CD4-positive, alpha-beta T cell treated with Interleukin-21 for 1 hour (primary cell): Measurements from ENCODE around the gene LRRC46.

ENCODE experiments used
- DNase-seq: peaks from one replicate; pipeline ENCODE4 v3.0.0-alpha.2; 2020

LRRC46 gene

DNA sequence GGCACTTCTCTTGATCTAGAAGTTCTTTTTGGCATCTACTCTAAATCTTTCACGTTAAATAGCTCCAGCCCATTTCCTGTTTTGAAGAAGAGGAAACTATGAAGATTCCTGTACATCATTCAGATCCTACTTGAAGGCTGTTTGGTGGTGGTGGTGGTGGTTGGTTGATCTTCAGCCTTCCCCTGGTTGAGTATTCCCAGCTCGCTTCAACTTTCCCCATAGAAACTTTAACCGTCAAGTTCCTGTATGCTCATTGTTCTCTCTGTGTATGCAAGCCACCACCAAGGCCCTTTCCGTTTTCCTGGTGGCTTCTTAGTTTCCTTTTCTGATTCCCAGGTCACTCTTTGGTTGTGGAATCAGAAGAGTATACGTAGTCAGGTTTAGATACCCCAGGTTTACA is 3.3 kb downstream of the LRRC46 start:
- no peak for DNase-seq

DNA sequence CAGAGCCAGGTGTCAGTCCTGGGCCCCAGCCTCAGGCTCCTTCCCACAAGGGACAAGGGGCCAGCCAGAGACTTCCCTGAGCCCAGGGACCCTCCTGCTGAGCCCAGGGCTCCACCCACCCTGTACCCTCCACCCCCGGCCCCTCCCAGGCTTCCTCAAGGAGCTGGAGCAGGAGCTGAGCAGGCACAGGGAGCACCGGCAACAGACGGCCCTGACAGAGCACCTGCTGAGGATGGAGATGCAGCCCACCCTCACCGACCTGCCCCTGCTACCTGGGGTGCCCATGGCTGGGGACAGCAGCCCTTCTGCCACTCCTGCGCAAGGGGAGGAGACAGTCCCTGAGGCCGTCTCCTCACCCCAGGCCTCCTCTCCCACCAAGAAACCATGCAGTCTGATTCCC is 5.1 kb downstream of the LRRC46 start:
- DNase-seq = no peak

DNA sequence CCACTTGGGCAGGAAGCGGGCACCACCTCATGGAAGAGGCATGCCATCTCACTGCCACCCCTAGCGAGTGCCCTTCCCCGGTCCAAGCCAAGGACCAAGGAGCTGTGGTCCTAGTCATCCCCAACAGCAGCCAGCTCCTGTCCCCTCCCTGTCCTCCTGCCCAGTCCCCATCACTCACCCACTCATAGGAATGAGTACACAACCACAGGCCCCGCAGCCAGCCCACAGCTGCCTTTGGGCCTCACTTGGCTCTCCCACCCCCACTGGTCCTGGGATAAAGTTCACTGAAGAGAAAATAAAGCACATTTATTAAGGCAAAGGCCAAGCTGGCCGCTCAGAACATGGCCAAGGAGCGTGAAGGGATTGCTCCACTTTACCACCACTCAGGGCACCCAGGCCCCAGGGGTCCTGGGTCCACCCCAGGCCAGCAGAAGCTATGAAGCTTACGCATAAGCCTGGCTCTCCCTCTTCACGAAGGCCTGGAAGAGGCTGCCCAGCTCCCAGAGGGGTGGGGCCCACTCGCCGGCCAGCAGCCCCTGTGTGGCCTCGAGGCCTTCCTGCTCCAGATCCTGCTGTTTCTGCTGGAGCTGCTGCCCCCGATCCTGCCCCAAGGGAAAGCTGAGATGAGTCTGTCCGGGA is 6.0 kb downstream of the LRRC46 start:
- no peak for DNase-seq

DNA sequence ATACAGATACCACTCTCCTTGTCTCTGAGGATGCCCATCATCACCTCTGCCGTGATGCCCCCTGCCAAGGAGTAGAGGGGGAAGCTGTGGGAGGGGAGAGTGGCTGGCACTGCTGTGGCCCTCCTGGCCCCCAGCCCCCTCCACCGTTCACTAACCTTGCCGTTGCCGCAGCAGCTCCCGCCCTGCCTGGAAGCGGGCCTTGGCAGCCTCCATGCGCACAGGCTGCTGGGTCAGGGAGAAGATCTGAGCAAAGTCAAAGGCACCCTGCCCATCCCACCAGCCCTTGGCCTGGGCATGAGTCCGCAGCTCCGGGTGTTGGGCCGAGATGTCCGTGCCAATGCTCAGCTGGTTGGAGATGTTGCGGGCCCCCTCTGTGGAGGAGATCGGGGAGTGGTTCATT is 7.2 kb downstream of the LRRC46 start:
- no peak for DNase-seq

DNA sequence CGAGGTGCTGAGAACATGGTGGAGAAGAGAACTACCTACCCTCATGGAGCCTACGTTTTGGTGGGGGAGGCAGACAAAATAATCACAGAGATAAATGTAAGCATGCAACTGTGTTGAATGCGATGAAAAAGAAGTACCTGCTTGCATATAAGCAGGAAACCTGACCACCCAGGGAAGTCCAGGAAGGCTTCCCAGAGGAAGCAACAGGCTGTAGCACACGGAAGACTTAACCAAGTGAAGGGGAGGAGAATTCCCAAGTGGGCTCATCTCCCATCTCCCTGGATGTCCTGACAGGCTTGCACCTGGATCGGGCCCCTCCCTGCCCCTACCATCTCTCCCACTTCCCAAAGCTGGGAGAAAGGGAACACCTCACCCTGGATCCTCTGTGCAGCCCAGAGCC is 7.6 kb downstream of the LRRC46 start:
- DNase-seq = no peak

DNA sequence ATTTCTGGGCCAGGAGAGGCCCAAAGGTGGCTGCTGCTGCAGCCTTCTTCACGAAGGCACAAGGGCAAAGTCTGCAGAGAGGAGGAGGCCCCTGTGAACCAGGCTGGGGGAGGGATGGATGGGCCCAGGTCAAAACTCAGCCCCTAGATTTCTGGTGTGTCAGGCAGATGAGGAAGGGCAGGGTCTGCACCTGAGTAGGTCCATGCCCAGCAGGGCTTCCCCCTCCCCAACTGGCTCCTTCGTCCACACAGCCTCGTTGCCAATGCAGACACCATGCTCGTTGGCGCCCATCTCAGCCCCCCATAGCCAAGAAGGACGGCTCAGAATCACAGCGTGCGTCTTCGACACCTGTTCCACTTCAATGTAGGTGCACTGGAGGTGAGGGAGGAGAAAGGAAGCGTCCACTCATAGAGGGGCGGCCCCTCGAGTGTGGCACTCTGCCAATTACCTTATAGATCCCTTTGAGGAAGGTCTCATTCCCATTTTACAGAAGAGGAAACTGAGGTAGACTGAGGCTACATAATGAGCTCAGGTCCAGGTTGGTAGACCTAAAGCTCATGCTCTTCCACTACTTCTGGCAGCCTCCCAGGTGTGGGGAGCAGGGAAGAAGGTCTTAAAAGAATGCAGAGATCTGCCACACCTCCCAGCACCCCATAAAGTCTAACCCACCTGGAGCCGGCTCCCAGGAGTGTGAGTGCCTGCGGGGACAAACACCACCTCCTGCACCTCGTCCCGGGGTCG is 8.7 kb downstream of the LRRC46 start:
- no peak for DNase-seq

DNA sequence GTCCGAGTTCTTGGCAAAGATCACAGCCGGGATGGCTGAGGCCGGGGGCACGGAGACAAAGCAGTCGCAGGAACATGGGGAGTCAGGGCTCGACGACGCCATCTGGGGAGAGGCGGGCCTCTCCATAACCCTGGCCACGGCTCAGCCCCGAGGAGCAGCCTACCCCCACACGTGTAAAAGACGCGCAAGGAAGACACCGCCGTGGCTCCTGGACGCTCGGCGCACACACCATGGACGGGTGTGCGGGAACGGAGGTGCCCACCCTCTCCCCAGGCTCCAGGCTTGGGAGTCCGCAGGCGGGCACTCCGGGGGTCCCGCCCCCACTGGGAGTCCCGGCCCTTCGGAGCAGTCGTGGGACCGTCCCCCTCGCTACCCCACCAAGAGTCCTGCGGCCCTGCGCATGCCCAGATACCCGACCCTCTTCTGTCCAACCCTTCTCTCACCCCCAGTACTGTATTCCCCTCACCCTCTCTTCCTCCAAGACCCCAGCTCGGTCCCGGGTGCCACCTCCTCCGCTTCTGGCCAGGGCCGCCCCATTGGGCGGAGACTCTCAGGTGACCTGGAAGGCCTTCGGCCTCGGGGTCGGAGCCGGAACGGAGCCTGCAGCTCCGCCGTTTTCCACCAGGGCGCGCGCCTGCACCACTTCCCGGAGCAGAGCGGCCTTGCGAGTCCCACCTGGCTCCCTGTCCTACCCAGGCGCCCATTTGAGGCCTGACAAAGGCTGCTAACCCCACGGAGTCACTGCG is 9.4 kb downstream of the LRRC46 start, which contains the start of gene SCRN2:
Gene SCRN2, minus strand, starts transcription at position 532 of the 746 bp plus-strand sequence. Its CDS starts 430 bp downstream, at position 102.
- DNase-seq = peak; percentile 89

DNA sequence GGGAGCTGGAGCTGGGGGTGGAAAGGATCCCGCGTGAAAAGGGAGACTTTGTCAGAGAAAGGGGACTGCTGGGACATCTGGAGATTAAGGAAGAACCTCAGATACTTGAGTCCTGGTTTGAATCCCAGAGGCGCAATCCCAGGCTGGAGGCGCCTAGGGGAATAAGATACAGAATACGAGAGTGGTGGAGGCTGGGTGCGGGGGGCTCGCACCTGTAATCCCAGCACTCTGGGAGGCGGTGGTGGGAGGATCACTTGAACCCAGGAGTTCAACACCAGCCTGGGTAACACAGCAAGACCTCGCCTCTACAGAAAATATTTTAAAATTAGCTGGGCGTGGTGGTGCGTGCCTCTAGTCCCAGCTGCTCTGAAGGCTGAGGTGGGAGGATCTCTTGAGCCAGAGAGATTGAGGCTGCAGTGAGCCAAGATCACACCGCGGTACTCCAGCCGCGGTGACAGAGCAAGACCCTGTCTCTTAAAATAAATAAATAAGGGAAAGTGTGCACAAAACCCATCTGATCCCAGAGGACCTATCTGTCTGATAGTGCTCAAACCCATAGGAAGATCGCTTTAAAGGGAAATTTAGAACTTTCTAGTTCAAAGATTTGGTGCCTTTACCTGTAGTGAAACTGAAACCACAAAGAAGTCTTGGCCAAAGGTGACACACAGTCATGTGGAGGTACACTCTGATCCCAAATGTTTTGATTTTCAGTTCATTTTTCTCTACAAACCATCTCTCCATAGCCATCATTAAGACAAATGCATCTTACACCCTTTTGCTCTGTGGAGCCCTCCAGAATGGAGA is 10.2 kb downstream of the LRRC46 start:
- DNase-seq = no peak

DNA sequence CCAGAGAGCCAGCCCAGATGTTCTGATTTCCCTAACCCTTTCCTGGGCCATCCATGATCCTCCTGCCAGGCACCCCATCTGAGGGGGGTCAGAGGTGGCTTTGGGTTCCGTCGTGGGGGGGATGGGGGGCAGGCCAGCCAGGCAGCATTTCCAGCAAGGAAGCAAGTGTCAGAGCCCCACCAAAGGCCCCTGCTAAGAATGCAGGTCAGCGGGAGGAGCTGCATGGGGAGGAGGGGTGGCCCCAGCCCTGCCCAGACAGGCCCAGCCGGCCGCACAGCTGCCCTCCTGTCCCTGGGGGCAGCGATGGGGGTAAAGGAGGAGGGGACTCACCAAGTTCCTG is 11.9 kb downstream of the LRRC46 start:
- no peak for DNase-seq

DNA sequence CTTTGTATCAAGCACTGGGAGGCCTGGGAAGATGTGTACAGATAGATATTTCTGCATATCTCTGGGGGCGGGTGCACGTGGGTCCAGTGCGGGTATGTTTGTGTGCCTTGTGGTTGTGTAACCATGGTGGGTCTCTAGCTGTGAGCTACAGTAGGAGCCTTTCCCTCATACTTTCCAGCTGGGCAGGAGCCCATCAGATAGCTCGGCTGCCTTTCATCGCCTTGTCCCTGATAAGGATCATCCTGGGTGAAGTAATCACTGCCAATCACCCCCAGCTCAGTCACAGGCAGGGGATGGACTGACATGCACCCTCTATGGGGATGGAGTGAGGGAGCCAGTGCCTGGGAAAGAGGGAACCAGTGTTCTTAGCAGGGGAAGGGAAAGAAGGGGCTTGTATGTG is 12.8 kb downstream of the LRRC46 start:
- DNase-seq = no peak

DNA sequence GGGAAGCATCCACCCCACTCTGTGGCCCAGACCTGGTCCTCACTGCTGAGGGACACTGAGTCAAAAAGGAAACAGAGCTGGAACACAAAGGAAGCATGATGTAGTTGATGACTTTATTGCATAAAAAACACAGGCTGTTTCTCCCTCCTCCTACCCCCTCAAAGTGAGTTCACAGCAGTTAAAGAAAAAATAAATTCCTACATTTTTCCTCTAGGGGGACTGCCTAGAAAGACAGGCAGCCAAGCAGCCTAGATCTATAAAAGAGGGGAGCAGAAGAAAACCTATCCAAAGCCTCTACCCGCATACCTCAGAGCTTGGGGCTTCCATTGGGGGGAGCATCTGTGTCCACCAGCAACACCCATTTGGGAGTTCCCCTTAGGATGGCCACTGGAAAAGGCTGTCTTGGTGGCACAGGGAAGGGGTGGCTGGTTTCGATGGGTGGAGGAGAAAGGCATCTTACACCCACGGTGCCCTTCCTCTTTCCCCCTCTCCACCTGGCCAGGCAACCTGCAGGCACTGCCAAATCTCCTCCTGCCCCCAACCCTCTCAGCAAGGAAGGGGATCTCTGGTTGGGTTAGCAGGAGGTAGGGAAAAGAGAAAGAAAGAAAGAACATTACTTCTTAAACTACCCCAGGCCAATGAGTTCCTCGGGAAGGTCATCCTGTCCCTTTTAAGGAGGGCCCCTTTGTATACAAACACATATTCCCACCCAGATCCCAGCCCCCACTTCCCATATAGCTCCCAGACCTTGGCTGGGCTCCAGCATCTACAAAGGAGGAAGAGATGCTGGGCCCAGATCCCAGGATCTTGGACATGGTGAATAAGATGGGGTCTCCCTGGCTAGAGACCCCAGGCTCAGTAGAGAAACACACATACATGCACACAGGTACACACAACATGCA is 13.6 kb downstream of the LRRC46 start:
- no peak for DNase-seq

DNA sequence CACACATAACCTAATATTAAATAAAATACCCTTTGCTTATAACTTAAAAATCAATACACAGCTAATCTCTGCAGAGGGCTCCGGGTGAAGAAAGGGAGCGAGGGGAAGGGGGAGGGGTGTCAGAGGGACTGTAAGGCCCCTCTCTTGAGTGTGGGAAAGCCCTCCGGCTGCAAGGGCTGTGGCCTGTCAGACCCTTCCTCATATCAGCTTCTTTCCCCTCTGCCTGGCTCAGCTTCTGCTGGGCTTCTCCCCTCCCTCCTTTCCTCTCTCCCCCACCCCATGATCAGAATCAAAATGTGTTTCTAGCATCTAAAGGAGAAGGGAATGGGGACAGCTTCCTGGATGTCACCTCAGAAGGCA is 14.2 kb downstream of the LRRC46 start:
- no peak for DNase-seq

DNA sequence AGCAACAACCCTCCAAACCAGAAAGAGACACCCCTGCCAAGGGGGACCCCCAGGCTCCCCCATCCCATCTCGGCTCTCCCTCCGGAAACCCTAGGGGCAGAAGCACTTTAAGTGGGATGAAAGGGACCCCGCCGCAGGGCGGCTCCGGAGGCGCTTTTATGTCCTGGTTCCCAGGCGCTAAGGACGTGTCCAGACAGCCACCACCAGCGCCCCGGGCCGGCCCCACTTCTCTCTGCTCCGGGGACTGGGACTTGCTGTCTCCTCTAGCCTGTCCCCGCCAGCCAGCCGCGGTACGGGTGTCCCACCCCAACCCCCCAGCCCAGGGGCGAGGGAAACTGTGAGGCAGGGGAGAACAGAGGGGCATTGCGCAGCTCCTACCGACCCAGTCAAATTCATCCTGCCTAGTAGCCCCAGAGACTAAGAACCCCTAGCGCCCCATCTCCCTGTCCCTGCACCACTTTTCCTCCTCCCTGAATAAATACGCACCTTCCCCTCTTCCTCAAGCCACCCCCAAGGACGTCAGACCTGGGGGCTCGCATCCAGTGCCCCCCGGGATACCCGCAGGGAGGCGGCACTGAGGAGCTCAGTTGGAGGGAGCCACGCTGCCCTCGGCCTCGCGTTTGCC is 15.4 kb downstream of the LRRC46 start:
- DNase-seq = no peak

DNA sequence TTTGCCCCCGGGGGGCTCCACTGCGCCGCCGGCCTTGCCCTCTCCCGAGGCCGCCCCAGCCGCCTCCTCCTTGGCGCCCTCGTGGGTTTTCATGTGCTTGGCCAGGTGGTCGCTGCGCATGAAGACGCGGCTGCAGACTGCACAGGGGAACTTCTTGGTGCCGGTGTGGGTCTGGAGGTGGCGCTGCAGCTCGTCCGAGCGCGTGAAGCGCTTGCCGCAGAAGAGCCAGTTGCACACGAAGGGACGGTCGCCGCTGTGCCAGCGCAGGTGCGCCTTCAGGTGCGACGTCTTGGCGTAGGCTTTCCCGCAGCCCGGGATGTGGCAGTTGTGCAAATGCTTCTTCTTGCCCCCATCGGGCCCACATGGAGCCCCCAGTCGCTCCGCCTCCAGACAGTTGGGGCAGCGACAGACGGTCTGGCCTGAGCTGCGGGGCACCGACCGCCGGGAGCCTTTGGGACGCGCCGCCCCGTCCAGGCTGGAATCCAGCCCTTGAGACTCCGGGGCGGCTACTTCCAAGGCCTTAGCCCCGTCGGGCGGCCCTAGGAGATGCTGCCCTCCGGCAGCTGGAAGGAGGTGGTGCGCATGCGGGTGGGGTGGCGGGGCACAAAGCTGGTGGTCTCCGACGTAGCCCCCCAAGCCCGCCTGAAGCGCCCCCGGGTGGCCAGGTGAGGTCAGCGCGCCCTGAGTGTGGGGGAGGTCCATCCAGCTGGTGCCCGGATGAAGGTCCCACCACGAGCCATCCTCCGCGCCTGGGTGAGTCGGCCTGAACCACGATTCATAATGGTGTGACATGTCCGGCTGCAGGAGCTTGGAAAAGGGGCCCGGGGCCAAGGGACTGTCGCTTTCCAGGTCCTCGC is 16.1 kb downstream of the LRRC46 start:
- DNase-seq = peak; percentile 30

DNA sequence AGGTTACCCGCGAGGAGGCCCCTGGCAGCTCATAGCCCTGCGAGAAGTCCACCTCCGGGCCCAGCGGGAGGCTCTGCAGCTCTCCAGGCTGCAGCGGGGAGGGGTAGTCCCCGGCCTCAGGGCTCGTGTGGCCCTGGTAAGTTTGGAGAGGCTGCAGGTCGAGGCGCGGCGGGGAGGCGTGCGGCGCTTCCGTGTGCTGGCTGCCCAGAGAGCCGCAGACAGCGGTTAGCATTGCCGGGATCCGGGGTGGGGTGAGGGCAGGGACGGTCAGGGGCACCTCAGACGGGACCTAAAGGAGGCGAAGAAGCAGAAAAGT is 16.7 kb downstream of the LRRC46 start:
- DNase-seq = no peak

DNA sequence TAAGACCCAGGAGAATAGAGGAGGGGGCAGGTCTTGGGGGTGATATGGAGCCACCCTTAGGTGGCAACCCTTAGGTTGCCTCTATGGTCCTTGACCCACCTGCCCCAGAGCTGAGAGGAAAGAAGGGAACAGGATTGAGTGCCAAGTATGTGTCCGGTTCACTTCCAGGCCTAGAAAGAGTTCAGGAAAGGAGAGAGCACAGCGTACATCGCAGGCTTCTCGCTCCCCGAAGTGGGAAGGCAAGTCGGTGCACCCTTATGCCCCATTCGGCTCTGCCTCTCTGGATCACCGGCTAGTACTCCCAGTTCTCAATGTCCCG is 18.9 kb downstream of the LRRC46 start:
- no peak for DNase-seq

DNA sequence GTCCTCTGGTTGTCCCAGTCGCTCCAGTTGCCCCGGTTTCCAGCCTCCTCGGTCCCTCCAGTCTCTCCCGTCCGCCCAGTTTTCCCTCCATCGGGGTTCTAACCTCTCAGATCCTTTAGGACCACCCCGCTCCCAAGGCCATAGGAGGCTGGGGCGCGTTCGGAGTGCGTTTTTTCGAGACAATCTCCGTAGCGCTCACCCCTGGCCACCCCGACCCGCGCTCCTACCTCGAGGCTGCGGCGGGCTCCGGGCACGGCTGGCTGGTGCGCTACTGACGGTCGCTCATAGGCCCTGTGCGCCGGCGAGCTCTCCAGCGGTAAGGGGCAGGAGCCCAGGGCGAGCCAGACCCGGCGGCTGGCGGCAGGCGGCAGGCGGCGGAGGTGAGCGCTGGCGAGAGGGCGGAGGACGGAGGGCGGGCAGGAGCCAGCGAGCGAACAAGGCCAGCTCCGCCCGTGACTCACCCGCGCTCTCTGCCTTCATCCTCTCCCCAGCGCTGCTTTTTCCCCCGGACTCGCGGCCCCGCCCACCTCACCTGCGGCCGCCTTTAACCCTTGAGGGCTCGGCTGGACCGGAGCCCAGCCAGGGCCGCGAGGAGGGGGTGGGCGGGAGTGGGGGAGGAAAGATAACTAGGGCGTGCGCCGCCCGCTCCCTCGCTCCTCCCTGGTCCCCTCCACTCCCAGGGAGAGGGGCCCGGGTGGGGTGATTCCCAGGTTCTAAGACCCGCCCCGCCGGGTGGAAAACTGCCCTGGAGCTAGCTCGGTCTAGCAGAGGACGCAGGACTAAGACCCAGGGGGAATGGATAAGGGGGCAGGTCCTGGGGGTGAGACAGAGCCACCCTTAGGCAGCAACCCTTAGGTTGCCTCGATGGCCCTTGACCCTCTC is 19.5 kb downstream of the LRRC46 start, which contains the start of gene SP6:
Gene SP6, minus strand, starts transcription at position 472 of the 882 bp plus-strand sequence. CDS start 2,734 bp downstream, outside the sequence.
- DNase-seq = peak; percentile 59

DNA sequence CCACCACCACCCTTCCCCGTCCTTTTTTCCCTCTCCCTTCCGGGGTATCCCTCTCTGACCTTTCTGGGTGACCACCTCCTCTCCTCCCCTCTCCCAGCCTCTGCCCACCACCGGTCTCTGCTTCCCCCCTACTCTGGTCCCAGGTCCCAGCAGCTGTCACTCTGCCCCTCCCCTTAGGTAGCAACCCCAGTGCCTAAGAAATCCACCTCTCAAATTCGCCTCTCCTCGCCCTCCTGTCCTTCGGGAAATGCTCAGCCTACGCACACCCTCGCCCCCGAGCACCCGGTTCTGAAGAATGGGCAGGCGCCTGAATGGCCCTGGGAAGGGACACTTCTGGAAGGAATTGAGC is 20.3 kb downstream of the LRRC46 start:
- DNase-seq = no peak

DNA sequence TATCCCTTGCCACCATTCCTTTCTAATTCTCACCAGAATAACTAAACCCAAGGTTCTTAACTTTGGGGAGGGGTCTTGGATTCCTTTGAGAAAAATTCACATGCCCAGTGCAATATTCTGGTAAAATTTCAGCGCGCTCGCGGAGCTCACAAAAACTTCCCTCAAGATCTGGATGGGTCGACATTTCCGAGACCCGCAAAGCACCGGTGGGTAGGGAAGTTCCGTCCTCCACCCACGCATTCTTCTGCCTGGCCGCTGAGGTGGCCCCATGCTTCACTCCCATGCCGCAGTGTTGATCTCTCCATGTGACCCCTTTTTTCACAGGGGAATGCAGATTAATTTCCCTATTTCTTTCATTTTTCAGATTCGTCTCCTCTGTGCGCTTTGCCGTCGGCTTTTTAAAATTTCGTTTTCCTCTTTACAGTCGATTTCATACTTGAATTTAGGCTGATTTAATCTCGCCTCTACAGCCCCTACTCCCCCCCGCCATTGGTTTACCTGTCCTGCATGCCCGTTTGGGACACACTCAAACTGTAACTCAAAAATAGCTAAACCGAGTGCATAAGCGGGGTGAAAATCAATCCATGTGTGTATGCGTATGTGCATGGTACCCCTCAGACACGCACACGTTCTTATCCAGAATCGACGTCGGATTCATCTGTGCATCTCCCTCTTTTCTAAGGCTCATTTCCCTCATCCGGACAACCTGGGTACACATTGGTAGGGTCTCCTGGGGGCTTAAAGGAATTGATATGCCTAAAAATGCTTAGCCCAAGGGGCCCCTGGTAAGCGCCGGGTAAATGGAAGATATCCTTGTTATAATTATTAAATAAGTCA is 20.9 kb downstream of the LRRC46 start:
- DNase-seq = no peak
